C4-2B (cell line): Measurements from ENCODE around the gene BRICD5.

Experiments used
- H3K27ac ChIP-seq: fragments of 450-650 bp; 2 replicates; pipeline ENCODE4 v1.5.1; 2017
- CTCF ChIP-seq: fragments of 450-650 bp; conservative IDR thresholded peaks from 2 replicates; pipeline ENCODE4 v1.5.1; 2017; ENCODE audit warnings: mild to moderate bottlenecking
- ZFX ChIP-seq: fragments of 450-650 bp; IDR thresholded peaks from 2 replicates; pipeline ENCODE4 v1.6.1; 2017

Gene BRICD5

GRCh38 chr16:2213817-2214718 is 3.4 kb upstream of the BRICD5 start:
- TF ChIP-seq CTCF, result no peak
- peak; percentile 89 for TF ChIP-seq ZFX
- peak overlapping the region; percentile 94 for H3K27ac ChIP-seq

- peak overlapping the region; percentile 94 for H3K27ac ChIP-seq
- TF ChIP-seq ZFX (no peak), CTCF (no peak)
Measured at GRCh38 chr16:2212362-2213324, 2.0 kb upstream of the BRICD5 start.

- peak overlapping the region; percentile 94 for H3K27ac ChIP-seq
- no peak for TF ChIP-seq CTCF
- TF ChIP-seq ZFX, result no peak
Measured at GRCh38 chr16:2211923-2212347, 1.3 kb upstream of the BRICD5 start.

GRCh38 chr16:2210009-2210332 is 692 bp downstream of the BRICD5 start:
- TF ChIP-seq ZFX (no peak), CTCF (no peak)
- peak overlapping the region; percentile 94; the same call in 1 of the 2 replicates for H3K27ac ChIP-seq

- TF ChIP-seq CTCF (no peak), ZFX (no peak)
Measured at GRCh38 chr16:2209258-2210008, 1.2 kb downstream of the BRICD5 start.

GRCh38 chr16:2208772-2209171 is 1.9 kb downstream of the BRICD5 start:
- TF ChIP-seq ZFX (no peak), CTCF (no peak)
- H3K27ac ChIP-seq, result no peak overlapping the region

More at GRCh38 chr16:2209258-2210008, 1.2 kb downstream of the BRICD5 start:
- no peak overlapping the region; the same call in 1 of the 2 replicates for H3K27ac ChIP-seq
